Ecto neural progenitor cell (in vitro differentiated cells): ENCODE data around the gene SLC35F1.

Experiments used
- DNase-seq: peaks from one replicate; pipeline ENCODE4 v3.0.0-alpha.2; 2018; ENCODE audit warnings: low spot score

The SLC35F1 gene

DNA sequence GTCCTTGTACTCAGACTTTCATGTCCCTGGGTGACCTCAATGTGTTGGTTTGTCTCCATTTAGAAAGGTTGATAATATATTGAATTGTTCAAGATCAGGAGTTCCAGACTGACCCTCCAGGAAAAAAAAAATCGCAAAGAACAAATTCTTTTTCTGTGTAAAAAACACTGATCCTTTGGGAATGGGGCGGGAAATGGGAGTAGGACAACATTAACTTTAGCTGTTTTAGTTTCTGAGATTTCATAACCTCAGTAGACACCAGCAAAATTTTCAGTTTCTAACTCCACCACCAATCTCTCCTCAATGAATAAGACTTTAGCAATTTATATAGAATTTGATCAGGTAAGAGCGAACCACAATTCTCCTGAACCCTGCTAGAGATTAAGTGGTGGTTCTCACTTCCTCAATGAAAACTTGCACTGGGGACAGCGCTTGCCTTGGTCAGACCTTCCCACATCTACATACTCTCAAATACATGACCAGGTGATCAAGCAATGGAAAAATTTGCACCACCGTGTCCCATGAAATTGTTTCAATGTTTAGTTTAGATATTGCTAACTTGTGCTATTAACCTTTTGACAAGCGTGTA, 409.8 kb downstream of the SLC35F1 start:
- no peak for DNase-seq

DNA sequence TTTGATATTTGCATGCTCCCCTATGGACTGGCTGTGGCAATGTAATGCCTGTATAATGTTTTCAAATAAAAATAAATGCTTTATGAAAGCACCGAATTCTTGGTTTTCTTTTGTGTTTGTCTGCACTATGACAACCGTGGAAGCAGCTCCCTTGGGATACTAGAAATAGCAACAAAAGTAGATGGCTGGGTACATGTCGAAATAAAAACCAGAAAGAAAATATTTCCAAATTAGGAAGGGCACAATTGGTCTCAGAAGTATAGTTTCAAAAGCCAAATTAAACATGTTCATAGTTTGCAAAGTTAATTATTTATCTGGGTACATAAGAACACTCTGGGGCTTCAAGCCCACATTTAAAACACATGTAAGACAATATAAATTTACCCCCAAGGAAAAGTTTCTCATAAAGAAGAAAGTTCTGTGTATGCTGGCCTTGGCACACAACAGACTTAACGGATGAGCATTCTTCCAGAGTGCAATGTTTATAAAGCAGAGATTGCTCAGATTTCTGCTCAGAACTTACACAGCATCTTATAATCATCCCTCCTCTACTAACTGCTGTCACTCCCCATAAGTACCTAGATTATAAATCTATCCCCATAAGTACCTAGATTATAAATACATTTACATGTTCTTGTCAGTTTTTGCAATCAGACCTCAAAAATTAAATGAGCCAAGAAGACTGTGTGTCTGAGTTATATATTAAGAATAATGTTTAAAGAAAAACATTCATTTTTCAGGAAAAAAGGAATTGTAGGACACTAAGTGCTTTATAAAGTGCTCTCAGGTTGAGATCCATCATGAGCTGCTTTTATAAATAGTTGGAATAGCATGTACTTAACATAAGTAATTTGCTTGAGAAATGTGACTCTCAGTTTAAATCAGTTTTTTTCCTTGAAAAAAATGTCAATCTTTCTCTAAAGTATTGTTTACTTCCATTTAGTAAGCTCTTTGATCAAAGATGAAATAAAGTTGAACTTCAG, 410.8 kb downstream of the SLC35F1 start:
- DNase-seq: no peak

DNA sequence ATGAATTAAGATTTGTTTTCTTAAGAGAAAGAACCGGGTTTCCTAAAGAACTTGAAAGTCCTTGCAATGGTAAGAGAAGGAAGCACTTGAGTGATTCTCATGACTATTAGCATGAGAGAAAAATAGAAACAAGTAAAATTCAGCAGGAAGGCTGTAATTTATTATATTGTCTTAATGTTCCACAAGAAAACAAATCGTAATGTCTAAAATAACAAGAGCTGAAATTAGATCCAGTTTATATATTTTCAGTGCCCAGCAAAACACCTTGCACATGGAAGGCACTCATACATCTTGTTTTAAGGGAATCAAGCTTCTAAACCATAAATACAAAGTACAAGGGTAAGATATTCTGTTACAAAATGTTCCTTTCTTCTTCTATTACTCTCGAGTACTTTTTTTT, 411.6 kb downstream of the SLC35F1 start:
- no peak for DNase-seq

DNA sequence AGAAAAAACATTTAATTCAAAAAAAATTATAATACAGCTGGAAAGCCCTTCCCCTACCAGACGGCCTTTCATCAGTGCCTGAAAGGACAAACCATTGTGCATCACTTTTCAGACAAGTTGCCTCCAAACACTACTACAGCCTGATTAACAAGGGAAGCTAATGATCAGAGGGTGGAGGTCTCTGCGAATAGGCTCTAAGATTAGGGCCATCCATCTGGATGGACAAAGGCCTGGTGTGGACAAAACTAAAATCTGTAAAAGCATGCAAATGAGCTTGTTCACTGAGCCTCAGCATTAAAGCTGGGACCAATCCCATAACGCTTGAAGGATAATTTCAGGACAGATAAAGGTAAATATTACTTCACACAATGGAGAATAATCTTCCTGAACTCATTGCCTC, 412.4 kb downstream of the SLC35F1 start:
- no peak for DNase-seq

DNA sequence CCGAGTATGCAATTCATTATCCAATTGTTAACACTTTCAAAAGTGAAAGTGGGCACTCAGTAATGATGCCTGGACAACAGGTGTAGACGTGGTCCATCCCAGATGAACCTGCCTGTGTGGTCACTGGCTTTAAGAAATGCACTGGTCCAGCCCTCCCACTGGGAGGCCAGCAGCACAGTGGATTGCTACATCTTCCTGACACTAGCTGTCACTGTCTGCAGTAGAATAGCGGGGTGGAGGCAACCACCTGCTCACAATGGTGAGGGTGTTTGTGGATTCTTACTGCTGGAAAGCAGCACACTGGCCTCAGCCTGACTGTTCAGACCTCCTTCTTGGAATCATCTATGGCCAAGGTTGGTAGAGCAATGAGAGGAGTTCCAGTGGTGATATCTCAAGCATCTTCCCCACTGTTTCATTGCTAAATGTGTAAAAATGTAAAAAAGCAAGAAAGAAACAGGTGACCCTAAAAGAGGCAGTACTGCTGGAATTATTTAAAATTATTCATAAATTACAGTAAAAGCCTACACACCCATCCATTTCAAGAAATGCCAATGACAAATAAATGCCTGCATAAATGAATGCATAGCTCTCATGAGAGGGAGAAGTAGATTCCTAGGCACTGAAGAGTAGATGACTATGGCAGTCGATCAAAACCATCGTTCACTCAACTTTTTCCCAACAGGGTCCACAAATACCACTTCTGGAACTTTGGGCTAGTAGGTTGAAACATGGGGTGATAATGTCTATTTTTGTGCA, 413.0 kb downstream of the SLC35F1 start:
- DNase-seq: no peak

DNA sequence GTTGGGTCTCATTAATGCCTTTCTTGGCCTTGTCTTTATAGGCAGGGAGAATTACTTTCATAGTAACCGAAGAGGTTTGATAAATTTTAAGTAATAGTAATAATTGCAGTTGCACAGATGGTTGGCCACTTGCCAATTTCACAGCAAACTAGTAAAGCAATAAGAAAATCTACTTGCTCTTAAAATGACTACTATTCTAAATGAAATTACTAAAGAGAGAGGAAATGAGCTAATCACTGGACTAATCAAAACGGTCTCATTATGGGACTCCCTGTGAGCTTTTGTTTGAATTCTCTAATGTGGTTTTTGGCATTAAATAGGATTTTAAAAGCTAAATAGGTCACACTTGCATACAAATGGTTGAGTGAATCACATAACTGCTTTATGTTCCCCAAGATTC, 413.6 kb downstream of the SLC35F1 start:
- no peak for DNase-seq

DNA sequence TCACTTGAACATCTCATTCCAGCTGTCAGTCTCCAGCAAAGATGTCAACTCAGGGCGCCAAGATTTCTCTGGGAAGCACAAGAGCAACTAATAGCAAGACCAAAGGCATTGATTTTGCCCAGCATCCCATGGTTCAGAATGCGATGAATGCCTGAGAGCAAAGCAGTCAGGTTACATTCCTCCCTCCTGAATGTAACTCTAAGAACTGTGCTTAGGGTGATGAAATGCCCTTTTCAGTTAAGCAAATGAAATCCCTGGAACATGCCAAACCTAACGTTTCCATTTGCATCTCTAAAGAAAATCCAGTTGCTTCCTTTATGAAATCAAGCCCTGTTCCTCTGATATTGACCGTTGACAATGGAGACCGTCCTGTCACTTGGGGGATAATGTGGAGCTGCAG, 417.1 kb downstream of the SLC35F1 start:
- DNase-seq: no peak

DNA sequence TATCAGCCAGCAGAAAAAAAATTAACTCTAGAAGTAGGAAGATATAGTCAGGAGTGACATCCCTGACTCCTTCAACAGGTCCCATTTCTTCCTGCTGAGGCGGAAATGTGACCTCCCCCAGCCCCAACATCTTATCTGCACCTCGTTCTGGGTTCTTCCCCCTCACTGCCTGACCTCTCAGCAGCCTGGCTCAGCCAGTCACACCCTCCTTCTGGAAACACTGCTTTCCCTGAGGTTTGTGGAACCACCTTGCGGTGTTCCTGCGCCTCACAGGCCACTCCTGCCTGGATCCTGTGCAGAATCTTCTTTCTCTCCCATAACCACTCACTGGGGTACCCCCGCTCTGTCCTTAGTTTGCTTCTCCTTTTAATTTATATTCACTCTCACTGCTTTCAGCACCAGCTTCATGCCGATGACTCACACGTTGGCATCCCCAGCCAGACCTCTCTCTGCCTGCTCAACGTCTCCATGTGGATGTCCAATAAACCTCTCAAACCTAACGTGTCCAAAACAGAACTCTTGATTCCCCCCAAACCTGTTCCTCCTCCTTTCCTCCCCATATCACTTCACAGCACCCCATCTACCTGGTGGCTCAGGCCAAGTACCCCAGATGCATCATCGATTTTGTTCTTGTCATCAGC, 418.3 kb downstream of the SLC35F1 start:
- DNase-seq: no peak

DNA sequence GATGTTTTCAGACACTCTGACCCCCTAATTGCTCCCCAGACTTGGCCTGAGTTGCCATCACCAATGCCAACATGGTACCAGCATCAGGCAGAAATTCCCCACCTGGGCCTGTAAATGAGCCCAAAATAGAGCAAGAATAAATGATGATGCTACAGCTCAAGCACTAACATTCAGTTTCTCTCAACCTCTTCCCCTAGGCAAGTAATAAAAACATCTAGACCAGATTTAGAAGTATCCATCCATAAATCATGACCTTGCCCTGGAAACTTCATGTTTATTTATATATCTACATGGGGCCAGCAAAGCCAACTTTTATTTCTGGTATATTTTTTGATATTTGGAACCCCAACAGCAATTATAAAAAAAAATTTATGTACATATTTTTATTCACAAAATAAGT, 419.6 kb downstream of the SLC35F1 start:
- DNase-seq: no peak

DNA sequence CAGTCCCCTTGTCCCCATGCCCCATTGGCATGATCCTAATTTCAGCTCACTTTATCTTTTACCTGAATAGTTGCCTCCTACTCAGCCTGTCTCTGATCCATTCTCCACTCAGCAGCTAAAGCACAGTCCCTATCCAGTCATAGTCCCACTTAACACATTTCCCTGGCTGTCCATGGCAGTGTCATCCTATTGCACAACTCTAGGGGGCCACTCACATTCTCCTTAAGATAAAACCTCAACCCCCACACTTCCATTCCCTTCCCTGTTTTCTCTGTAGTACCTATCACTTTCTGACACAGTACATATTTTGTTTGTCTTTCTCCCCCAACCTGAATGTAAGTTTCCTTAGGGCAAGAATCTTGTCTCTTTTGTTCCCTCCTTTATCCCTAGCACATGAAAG, 420.2 kb downstream of the SLC35F1 start:
- DNase-seq: no peak

DNA sequence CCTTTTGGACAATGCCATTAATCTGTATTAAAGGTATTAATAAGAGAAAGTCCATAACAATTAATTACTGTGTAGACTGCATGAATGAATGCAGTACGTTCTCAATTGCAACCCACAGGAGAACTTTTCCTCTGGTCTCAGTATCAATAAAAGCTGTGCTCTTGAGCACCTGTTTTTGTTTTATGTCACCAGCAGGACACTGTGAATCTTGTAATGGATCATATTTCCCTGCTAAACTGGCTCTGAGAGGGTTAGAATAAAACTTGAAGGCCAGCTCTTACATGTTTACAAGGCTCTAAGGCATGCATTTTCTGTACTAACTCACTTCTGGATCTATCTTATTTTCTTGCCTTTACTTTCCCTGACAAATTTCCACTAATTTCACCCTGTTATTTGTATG, 426.7 kb downstream of the SLC35F1 start:
- DNase-seq: no peak

DNA sequence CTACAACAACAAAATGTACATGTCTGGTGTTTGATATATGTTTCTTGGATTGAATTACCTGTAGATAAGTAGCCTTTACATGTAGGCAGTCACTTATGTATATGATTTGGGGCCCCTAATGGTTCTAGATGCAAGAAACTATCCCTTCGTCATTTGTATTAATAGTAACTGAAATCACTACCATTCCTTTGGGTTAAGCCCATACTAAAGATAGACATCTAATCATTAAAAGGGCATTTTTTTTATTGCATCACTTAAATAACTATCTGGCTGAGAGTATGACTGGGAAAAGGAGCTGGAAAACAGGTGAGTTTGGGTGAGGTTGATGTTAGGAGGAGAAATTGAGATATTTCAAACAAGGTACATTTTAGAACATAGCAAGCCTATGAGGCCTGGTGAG, 427.6 kb downstream of the SLC35F1 start:
- no peak for DNase-seq

DNA sequence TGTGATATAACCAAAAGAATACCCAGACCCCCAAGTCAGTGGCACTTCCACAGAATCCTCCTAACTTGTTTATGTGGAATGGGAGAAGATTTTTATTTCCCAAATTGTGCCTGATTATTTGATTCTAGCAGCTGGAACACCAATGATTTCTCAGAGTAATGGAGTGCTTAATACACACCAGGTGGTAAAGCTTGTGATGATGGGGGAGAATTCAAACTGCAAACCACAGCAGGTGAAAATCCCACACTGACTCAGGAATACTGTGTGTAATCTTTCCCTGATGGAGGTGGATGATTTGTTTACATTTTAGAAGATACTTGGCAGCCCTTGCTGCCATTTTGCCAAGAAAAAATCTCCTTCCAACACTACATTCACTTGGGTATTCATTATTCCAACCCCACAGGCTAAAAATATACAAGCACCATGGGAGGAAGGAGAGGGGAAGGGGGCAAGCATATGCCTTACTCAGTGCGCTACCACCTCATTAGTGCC, 428.3 kb downstream of the SLC35F1 start:
- DNase-seq: no peak

DNA sequence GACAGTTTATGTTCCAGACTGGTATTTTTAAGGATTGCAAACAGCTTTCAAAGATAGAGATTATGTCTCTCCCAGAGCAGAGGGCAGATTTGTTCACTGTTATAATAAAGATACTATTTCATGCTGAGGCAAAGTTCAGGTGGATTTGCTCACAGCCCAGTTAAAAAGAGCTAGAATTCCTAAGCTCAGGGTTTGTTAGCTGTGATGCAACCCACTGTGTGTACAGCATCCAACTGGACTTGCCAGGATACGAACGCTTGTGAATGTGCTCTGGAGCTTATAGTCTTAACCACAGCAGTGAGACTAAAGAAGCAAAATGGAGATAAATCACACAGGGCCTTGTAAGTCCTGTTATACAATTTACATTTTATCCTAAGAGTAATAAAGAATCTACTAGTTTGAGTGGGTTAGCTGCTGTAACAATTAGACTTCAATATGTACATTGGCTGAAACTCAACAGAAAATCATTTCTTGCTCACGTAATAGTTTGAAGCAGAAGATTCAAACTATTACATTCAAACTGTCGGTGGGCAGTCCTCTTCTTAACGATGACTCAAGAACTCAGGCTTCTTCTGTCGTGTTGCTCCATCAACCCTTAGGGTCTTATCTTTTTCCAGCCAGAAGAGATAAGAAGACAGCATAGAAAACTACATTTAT, 437.1 kb downstream of the SLC35F1 start:
- no peak for DNase-seq

DNA sequence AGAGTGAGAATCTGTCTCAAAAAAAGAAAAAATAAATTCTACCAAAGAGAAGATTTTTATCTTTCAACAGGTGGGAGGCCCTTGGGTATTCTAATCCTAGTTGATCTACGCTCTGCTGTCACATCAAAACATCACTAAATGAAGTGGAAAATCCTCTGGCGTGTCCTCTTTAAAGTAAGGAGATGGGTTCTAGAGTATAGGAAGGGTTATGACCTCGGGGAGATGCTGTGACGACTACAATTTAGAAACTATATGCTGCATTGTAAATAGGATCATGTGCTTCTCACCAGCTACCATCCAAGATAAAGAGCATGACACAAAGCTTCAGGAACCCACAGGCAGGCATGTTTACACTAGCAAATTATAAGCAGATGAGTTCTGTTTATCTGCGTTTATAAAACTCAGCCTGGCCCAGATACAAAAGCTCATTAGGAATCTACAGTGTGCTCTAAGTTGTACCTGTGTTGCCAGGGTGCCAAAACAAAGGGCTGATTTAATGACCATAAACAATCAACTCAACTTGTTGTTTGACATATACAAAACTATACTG, 443.9 kb downstream of the SLC35F1 start:
- no peak for DNase-seq

DNA sequence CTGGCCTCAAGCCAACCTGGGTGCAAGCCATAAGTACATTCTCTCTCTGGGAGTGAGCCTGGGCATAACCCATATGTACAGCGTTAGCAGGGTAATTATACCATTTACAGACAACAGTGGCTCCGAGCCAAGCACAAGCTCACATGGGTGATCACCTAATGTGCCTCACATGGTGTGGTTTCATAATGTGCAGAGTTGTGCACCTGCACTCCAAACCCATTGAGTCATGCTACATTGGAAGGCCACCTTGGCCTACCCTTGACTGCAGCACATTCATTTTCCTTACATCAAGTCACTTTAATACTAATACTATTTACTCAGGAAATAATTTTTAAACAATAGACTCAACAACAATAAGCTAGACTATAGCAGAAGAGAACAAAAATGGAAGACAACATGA, 446.5 kb downstream of the SLC35F1 start:
- no peak for DNase-seq

DNA sequence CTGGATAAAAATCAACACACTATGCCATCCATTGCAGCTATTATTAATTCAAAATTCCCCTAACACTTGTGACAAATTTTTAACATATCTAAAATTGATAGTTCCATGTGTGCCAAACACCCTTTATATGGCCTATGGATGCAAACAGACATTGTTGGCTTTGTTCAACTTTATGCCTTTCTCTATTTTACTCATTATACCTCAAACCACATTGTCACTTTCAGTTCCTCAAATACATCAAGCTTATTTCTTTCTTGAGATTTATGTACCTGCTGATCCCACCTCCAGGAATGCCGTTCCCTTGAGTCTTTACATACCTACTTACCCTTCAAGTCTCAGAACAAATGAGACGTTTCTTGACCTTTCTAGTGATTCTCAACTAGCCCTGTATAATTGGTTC, 447.6 kb downstream of the SLC35F1 start:
- DNase-seq: no peak

DNA sequence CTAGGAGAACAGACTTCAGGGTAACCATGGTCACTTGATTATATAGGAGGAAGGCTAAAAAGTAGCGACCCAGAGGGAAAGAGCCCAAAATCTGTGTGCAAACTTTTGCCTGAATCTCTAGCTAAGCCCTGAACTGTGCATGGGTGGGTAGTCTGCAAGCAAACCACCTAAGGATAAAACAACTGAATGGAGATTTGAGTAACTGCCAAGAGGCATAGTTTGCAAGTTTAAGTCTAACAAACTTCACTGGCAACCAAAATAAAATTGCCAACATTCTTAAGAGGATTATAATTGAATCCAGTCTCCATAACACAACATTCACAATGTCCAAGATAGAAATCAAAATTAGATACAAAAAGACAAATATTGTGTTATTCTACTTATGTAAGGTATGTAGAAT, 449.0 kb downstream of the SLC35F1 start:
- DNase-seq: no peak

DNA sequence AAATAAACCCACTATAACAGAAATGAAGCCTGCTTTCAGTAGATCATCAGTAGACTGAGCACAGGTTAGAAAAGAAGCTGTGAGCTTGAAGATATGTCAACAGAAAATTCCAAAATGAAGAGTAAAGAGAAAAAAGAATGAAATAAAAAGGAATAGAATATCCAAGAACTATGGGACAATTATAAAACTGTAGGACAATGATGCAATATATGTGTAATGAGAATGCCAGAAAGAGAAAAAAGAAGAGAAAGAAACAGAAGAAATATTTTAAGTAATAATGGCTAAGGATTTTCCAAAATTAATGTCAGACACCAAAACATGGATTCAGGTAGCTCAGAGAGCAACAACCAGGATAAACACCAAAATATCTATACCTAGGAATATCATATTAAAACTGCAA, 449.6 kb downstream of the SLC35F1 start:
- DNase-seq: no peak
